OCI-LY7 (cell line): ENCODE results near the gene TMCC2. TPM values are rescaled to one million over a fixed set of nuclear protein-coding genes. Genes with fewer than 3 reads are reported as not detected.

Experiments used
- BruUV-seq: library from RNA; stranded (reverse); fragments of 400-500 nt; replicated peaks from 2 replicates; lab custom pipeline; 2021; lab: Mats Ljungman, UMichigan
- CTCF ChIA-PET: fragments of 300-600 bp; sonication (Branson Sonifier 250); formaldehyde crosslinking; loops from one replicate; lab custom pipeline; 2022; ENCODE audit warnings: antibody characterized with exemption; ENCODE audit not compliant: unreplicated experiment; lab: Charles Lee
- POLR2A ChIA-PET: fragments of 300-600 bp; sonication (Branson Sonifier 250); formaldehyde crosslinking; loops from one replicate; lab custom pipeline; 2022; ENCODE audit warnings: antibody characterized with exemption; lab: Charles Lee
- DNase-seq: peaks from one replicate; pipeline ENCODE4 v3.0.0-alpha.2; 2015; ENCODE audit warnings: low spot score
- H2AFZ ChIP-seq: fragments of 200-600 bp; sonication (generic), shearing (Covaris generic); 2 replicates; pipeline ENCODE4 v1.6.1; 2014; ENCODE audit warnings: mild to moderate bottlenecking, antibody characterized with exemption, low read length, moderate library complexity
- H3K27ac ChIP-seq: fragments of 200-600 bp; sonication (generic); 2 replicates; pipeline ENCODE4 v1.5.1; 2014; ENCODE audit warnings: mixed run types, low read depth, mild to moderate bottlenecking, moderate library complexity, low read length, inconsistent platforms; ENCODE audit not compliant: poor library complexity, severe bottlenecking
- H3K36me3 ChIP-seq: fragments of 200-600 bp; sonication (generic); 2 replicates; pipeline ENCODE4 v1.6.1; 2014; ENCODE audit warnings: mild to moderate bottlenecking, antibody characterized with exemption, low read length, moderate library complexity, mixed read lengths; ENCODE audit not compliant: insufficient read depth
- H3K4me1 ChIP-seq: fragments of 200-600 bp; sonication (generic); 2 replicates; pipeline ENCODE4 v1.5.1; 2014; ENCODE audit warnings: mild to moderate bottlenecking, low read length; ENCODE audit not compliant: insufficient read depth, poor library complexity, severe bottlenecking
- H3K4me2 ChIP-seq: fragments of 200-600 bp; sonication (generic); 2 replicates; pipeline ENCODE4 v1.6.1; 2014; ENCODE audit warnings: mild to moderate bottlenecking, low read length
- H3K4me3 ChIP-seq: fragments of 200-600 bp; sonication (generic); 2 replicates; pipeline ENCODE4 v1.5.1; 2014; ENCODE audit warnings: mild to moderate bottlenecking, low read depth, low read length; ENCODE audit not compliant: poor library complexity, severe bottlenecking
- H3K79me2 ChIP-seq: fragments of 200-600 bp; sonication (generic); 2 replicates; pipeline ENCODE4 v1.6.1; 2016; ENCODE audit warnings: low read depth, mild to moderate bottlenecking, low read length, moderate library complexity, mixed read lengths; ENCODE audit not compliant: insufficient read depth
- H3K9me2 ChIP-seq: fragments of 200-600 bp; sonication (generic); 2 replicates; pipeline ENCODE4 v1.6.1; 2016; ENCODE audit warnings: mild to moderate bottlenecking, low read length, mixed read lengths; ENCODE audit not compliant: insufficient read depth
- H3K9me3 ChIP-seq: fragments of 200-600 bp; sonication (generic); 2 replicates; pipeline ENCODE4 v1.6.1; 2014; ENCODE audit warnings: mild to moderate bottlenecking, mixed run types, low read length, mixed read lengths
- H4K20me1 ChIP-seq: fragments of 200-600 bp; sonication (generic); 2 replicates; pipeline ENCODE4 v1.6.1; 2014; ENCODE audit warnings: mild to moderate bottlenecking, antibody characterized with exemption, low read length, moderate library complexity, mixed read lengths; ENCODE audit not compliant: insufficient read depth
- CTCF ChIP-seq: fragments of 200-600 bp; sonication (generic); conservative IDR thresholded peaks from 2 replicates; pipeline ENCODE4 v1.5.1; 2014; ENCODE audit warnings: mild to moderate bottlenecking, antibody characterized with exemption, low read length, moderate library complexity, mixed read lengths
- EZH2phosphoT487 ChIP-seq: fragments of 200-600 bp; sonication (generic); IDR thresholded peaks from 2 replicates; pipeline ENCODE4 v1.6.1; 2018; ENCODE audit warnings: low read depth, borderline replicate concordance, mild to moderate bottlenecking, mixed run types, antibody characterized with exemption, low read length, moderate library complexity, mixed read lengths
- intact Hi-C: fragments of 100-400 bp; cut with micrococcal nuclease; formaldehyde crosslinking; loops from one replicate; pipeline ENCODE4 v1.10.0; 2022; ENCODE audit not compliant: unreplicated experiment
- total RNA-seq, 2 experiments: library from RNA; depleted of rRNA in 1 of 2; stranded (reverse); fragments of >200 nt in 1 of 2; shearing (Covaris generic) in 1 of 2; gene quantifications; 2 replicates each; pipeline ENCODE4 v1.2.3, GENCODE V29; 2014 to 2022

The TMCC2 gene
- total RNA-seq, 2 experiments from 2014 or later: 5.2 to 7.8 TPM

GRCh38 chr1:205256951-205257625, 29.3 kb downstream of the TMCC2 start:
- Histone ChIP-seq H3K9me2 (no peaks in the 10 kb centered on the region), H3K4me3 (no peak overlapping the region), H3K79me2 (no peaks in the 10 kb centered on the region), H3K27ac (no peak overlapping the region), H4K20me1 (no peaks in the 10 kb centered on the region), H3K4me2 (no peak overlapping the region), H3K4me1 (peaks cover 40% of the 10 kb centered on the region), H3K9me3 (no peaks in the 10 kb centered on the region), H2AFZ (no peak overlapping the region), H3K36me3 (no peaks in the 10 kb centered on the region)
- ChIA-PET CTCF (interaction anchor here (0.6 to 8.0 kb wide), 3 partner anchors 14 to 96 kb away, joined by 3 to 48 read pairs (median 4); partner anchors contain the start of gene TMCC2), POLR2A (interaction anchor here (1.4 kb wide), 1 partner anchor 13 kb away, joined by 4 read pairs; no protein-coding TSS in a partner anchor)
- intact Hi-C loops: loop anchor here (1.0 to 10.0 kb wide), 6 partner anchors 28 to 282 kb away; partner anchors contain the start of gene RBBP5
- TF ChIP-seq CTCF: no peak
- no peak for TF ChIP-seq EZH2phosphoT487
- DNase-seq: no peak
- no TSS peak for BruUV-seq

GRCh38 chr1:205257735-205258134, 30.0 kb downstream of the TMCC2 start:
- TF ChIP-seq EZH2phosphoT487 (no peak), CTCF (no peak)
- H3K4me1 ChIP-seq: peaks cover 45% of the 10 kb centered on the region
- H3K4me2 ChIP-seq: no peak overlapping the region
- H3K4me3 ChIP-seq: no peak overlapping the region
- H2AFZ ChIP-seq: no peak overlapping the region
- DNase-seq: no peak
- no peaks in the 10 kb centered on the region for H3K79me2 ChIP-seq
- no peaks in the 10 kb centered on the region for H3K9me3 ChIP-seq
- H4K20me1 ChIP-seq: no peaks in the 10 kb centered on the region
- H3K9me2 ChIP-seq: no peaks in the 10 kb centered on the region
- BruUV-seq: no TSS peak
- CTCF ChIA-PET: interaction anchor here (1.4 to 8.0 kb wide), 2 partner anchors 13 to 29 kb away, joined by 4 to 48 read pairs; partner anchors contain the start of gene TMCC2
- no peak overlapping the region for H3K27ac ChIP-seq
- POLR2A ChIA-PET: interaction anchor here (0.6 to 1.4 kb wide), 2 partner anchors 13 to 48 kb away, joined by 3 to 4 read pairs; no protein-coding TSS in a partner anchor
- intact Hi-C loops: loop anchor here (5.0 to 10.0 kb wide), 2 partner anchors 135 to 193 kb away; partner anchors contain the start of gene RBBP5
- no peaks in the 10 kb centered on the region for H3K36me3 ChIP-seq
